Keratinocyte (primary cell): Measurements from ENCODE around the gene WDR91.

ENCODE experiments used
- EZH2 ChIP-seq: IDR thresholded peaks from one replicate; pipeline ENCODE4 v1.6.1; 2012; ENCODE audit warnings: inconsistent platforms, mild to moderate bottlenecking, low read length, moderate library complexity
- TF ChIP-seq, protein P1 (sequence below), 3 experiments: IDR thresholded peaks in 1 of 3; conservative IDR thresholded peaks in 1 of 3; optimal IDR thresholded peaks in 1 of 3; 2 replicates in 2 of 3; 3 replicates in 1 of 3; pipeline versions ENCODE3 to v1.5.1; 2011; ENCODE audit warnings: low read length in 3 of 3, mild to moderate bottlenecking in 3 of 3, moderate library complexity in 2 of 3, control low read depth in 1 of 3, inconsistent platforms in 1 of 3; ENCODE audit not compliant: insufficient read depth in 2 of 3; ENCODE audit errors: extremely low read depth in 1 of 3

DNA sequence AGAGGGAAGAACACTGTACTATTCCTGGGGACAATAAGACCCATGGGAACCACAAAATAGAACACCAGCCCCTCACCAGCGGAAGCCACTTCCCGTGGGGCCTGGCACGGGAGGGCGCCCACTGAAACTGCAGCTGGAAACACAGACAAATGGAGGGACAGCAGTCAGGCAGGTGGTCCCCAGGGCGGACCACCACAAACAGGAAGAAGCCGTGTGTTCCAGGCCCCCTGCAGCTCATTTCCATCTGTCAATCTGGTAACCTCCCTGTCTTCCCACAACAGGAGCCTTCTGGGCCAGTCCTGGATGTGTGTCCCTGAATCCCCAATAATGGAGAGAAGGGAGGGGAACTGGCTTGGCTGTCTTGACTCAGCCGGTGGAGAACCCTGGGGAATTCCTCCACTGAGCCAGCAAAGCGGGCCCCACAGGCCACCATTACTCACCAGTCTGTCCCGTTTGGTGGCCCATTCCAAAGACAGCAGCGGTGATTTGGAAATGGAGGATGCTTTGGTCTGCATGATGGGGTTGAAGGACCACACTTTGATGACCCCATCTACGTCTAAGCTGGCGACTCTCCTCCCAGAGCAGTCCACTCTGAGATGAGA is 16.7 kb downstream of the WDR91 start:
- TF ChIP-seq, protein P1, sequence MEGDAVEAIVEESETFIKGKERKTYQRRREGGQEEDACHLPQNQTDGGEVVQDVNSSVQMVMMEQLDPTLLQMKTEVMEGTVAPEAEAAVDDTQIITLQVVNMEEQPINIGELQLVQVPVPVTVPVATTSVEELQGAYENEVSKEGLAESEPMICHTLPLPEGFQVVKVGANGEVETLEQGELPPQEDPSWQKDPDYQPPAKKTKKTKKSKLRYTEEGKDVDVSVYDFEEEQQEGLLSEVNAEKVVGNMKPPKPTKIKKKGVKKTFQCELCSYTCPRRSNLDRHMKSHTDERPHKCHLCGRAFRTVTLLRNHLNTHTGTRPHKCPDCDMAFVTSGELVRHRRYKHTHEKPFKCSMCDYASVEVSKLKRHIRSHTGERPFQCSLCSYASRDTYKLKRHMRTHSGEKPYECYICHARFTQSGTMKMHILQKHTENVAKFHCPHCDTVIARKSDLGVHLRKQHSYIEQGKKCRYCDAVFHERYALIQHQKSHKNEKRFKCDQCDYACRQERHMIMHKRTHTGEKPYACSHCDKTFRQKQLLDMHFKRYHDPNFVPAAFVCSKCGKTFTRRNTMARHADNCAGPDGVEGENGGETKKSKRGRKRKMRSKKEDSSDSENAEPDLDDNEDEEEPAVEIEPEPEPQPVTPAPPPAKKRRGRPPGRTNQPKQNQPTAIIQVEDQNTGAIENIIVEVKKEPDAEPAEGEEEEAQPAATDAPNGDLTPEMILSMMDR (optimal IDR thresholded peaks at IDR 0.05 in 1 of 3, IDR thresholded peaks at IDR 0.05 in 1 of 3, conservative IDR thresholded peaks at IDR 0.05 in 1 of 3; ENCODE audit: extremely low read depth in 1 of 3, insufficient read depth in 2 of 3, low read length in 3 of 3) = no peak
- TF ChIP-seq EZH2 = no peak
